Omental fat pad (tissue), 4 donors: ENCODE results near the gene UGT1A5. TPM values are rescaled to one million over a fixed set of nuclear protein-coding genes. Genes with fewer than 3 reads are reported as not detected.

Experiments used
- ATAC-seq: fragments of 150-250 bp; one replicate; pipeline ENCODE4 v1.9.1; 2016; ENCODE audit warnings: mild to moderate bottlenecking, moderate library complexity; ENCODE audit not compliant: low FRiP score
- DNase-seq: peaks from one replicate; pipeline ENCODE4 v3.0.0-alpha.2; 2019; ENCODE audit warnings: low spot score
- total RNA-seq, 4 donors: library from RNA; depleted of rRNA; stranded (reverse); fragments of >200 nt; gene quantifications; one replicate each; pipeline ENCODE4 v1.1.0, GENCODE V29; 2016
- TF ChIP-seq, protein P1 (sequence below), 3 donors: fragments of 450-650 bp; IDR thresholded peaks; one replicate each; pipeline ENCODE4 v1.5.1; 2016 to 2017; ENCODE audit warnings: antibody characterized with exemption in 3 of 3, mild to moderate bottlenecking in 3 of 3, moderate library complexity in 2 of 3

UGT1A5 gene
- total RNA-seq, 4 donors from 2014 or later = not detected

- TF ChIP-seq, protein P1, sequence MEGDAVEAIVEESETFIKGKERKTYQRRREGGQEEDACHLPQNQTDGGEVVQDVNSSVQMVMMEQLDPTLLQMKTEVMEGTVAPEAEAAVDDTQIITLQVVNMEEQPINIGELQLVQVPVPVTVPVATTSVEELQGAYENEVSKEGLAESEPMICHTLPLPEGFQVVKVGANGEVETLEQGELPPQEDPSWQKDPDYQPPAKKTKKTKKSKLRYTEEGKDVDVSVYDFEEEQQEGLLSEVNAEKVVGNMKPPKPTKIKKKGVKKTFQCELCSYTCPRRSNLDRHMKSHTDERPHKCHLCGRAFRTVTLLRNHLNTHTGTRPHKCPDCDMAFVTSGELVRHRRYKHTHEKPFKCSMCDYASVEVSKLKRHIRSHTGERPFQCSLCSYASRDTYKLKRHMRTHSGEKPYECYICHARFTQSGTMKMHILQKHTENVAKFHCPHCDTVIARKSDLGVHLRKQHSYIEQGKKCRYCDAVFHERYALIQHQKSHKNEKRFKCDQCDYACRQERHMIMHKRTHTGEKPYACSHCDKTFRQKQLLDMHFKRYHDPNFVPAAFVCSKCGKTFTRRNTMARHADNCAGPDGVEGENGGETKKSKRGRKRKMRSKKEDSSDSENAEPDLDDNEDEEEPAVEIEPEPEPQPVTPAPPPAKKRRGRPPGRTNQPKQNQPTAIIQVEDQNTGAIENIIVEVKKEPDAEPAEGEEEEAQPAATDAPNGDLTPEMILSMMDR (IDR thresholded peaks at IDR 0.05) = no peak
- DNase-seq (peak; percentile 14), ATAC-seq (no peak)
Observed at GRCh38 chr2:233811087-233811486, 98.4 kb downstream of the UGT1A5 start.

DNA sequence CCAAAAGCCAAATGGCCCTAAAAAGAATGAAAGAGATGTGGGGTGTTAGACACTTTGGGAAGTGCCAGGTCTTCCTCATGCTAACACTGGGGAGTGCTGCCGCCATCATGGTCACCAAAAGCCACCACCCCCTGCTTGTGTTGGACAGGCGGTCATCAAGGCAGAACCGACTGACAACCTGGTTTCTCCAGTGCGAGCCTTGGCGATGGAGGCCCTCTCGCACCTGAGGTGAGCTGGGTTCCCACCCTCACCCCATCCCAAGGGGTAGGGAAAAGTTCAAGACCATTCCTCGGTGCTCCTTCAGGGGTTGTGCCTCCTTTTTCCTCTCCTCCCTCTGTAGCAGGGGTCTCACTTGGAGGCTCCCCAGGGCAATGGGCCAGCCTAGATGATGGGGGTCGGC is 99.0 kb downstream of the UGT1A5 start:
- DNase-seq = no peak
- ATAC-seq = no peak
- TF ChIP-seq, protein P1 (IDR thresholded peaks at IDR 0.05) = no peak

- DNase-seq = no peak
- ATAC-seq = no peak
- TF ChIP-seq, protein P1 (IDR thresholded peaks at IDR 0.05) = no peak
Observed at GRCh38 chr2:233813236-233814055, 100.7 kb downstream of the UGT1A5 start.

- TF ChIP-seq, protein P1 (IDR thresholded peaks at IDR 0.05) = no peak
- ATAC-seq = no peak
- no peak for DNase-seq
Observed at GRCh38 chr2:233814056-233814835, 101.5 kb downstream of the UGT1A5 start.

DNA sequence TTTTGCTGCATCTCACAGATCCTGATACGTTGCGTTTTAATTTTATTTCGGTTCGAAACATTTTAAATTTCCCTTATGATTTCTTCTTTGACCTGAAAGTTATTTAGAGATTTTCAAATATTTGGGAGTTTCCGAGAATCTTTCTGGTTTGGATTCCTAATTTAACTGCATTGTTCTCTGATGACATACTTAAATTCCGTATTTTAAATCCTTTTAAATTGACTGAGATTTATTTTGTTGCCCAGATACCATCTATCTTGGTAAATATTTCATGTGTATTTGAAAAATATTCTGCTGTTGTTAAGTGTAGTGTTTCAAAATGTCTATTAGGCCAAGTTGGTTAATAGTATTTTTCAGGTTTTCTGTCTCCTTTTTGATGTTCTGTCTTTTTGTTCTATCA is 103.2 kb downstream of the UGT1A5 start:
- DNase-seq (no peak), ATAC-seq (no peak)
- TF ChIP-seq, protein P1 (IDR thresholded peaks at IDR 0.05) = no peak

DNA sequence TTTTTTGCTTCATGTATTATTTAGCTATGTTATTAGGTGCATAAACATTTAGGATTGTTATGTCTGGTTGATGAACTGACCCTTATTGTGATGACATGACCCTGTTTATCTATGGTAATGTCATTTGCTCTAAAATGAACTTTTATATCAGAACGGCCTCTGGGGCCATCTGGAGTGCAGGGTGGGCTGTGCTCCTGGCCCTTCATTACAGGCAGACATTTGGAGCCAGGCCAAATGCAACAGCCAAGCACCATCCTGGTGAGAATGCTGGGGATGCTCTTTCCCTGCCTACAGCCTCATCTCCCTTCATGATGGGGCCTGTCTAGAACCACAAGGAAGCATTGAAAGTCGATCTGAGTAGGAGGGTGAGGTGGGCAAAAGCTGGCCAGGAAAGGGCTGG is 103.6 kb downstream of the UGT1A5 start:
- ATAC-seq (no peak), DNase-seq (no peak)
- TF ChIP-seq, protein P1 (IDR thresholded peaks at IDR 0.05) = no peak
